HG02981 (cell line): ENCODE data around the gene GPD2.

Experiments used
- ATAC-seq: cut with Tn5 transposase; IDR thresholded peaks from one replicate; pipeline ENCODE4 v1.9.1; 2021; ENCODE audit warnings: mild to moderate bottlenecking, moderate library complexity; ENCODE audit not compliant: unreplicated experiment

The GPD2 gene

DNA sequence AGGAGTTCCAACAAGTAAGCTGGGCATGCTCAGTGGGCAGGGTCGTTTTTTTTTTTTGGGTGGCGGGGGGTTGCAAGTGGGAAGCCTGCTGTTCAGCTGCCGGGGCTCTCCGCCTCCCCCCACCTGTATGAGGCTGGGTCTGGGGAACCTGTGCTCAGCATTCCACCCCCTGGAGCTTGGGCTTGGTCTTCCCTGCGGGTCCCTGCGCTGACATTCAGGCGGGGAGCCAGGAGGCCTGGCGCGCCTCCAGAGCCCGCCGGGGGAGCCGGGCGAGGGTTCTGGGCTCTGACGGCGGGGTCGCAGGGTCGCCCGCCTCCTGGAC is 822 bp upstream of the GPD2 start:
- ATAC-seq, result peak; percentile 6

DNA sequence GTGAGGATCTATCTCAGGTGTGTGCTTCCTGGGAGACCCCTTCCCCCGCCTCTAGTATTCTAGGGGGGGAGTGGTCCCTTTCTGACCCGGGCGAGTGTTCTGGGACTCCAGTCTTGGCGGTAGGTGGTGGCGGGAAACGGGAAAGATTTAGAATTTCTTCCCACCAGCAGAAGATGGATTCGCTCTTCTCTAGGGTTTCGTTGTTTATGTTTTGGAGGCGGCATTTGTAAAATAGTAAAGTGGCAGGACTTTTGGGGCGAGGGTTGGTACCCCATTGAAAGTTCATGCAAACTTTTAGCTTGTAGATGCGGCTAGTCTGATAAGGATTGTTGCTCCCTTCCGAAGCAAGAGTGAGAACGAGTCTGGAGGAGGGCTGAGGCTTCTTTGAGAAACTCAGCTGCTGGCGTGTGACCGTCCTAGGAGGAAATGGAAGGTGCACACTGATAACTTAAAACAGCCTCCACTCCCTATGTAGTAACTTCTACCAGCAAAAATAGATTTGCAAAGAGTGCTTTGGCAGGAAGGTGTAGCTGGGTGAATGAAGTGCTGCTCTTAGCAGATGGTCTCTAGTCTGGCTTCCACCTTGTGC is 412 bp downstream of the GPD2 start:
- ATAC-seq, result peak; percentile 38

DNA sequence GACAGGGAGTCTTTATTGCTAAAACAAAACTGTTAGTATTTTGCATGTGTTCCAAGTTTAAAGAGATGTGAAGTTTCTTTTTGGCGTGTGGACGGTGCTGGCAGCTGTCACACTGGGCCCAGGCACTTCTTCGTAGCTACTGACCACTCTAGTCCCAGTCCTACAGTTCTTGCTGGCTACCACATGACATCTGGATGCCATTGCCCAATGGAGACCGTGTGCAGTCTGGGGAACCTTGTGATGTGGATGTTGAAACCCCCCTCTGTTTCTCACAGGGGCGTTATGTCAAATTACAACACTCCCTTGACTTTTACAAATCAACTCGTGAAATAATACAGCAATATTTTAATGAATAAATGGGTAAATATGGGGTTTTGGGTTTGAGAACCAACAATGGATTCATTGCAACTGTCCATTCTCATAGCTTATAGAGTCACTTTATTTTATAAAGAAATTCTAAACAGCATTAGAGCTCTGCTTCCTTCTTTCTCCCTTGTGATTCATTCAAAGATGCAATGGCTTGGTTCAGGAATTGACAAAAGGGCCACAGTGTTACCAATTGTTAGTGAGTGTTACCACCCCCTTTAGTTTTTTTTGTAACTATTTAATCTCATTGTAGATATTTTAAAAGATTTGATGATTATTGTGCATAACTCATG is 1.2 kb downstream of the GPD2 start:
- no peak for ATAC-seq

DNA sequence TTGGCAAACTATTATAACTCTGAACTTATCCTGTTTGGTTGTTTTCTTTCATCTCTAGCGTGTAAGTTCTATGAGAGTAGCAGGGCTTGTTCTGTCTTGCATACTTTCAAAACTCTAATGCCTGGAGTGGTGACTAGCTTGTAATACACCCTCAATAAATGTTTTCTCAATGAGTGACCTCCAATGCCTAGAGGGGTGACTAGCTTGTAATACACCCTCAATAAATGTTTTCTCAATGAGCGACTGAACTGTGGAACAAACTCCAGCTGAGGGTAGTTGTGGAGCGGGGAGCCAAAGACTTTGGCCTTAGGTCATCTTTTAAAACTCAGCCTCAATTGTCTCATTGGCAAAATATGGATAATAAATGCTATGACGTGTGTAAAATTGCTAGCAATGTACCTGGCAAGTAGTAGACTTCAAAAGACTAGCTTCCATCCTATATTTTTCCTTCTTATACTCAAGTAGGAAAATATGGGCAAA is 1.8 kb downstream of the GPD2 start:
- no peak for ATAC-seq

DNA sequence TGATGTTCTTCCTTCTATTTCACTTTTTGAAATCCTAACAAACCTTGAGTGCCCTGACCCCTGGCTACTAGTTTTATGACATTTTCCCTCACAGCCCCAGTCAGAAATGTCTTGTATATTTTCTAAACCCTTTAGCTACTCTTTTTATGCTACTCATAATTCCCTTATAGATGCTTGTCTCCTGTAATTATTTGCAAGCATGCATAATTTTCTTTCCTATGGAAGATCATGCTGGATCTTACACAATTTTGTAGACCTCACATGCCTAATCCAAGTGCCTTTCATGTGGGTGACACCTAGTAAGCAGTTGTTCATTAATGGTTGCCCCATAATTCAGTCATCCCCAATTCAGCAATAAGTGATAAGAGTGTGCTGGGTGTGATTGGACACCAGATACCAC is 6.9 kb downstream of the GPD2 start:
- ATAC-seq, result no peak

DNA sequence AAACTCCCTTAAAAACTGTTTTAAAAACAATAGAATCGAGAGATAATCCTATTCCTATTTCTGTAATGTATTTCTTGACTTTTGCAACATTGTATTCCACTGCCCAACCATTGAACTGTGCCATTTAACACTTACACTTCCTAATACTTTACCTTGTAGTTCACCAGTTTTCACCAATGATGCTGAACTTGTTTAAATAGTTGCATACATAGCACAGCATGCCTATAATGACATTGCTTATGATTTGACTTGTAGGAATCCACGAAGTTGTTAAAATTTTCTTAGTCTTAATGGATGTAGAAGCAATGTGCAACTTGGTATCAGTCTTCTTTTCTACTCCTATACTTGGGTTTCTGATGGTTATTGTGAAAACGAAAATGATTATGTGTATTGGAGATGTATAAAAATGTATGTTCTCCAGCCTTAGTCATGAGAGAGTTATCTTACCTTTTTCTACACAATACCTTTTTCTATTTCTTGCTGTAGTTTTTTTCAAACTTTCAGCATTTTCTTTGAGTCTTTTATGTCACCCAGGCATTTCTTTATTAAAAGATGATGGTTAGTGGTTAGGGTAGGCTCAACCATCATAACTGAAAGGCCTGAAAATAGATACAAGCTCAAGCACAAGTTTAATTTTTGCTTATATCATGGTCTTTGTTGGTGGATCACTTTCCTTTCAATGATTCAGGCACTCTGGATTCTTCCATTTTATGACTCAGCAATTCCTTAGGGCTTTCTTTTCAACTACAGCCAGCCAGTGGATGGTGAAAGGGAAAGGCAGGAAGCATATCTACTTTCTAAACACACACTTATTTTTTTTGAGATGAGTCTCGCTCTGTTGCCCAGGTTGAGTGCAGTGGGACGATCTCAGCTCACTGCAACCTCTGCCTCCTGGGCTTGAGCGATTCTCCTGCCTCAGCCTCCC is 9.4 kb downstream of the GPD2 start:
- ATAC-seq, result peak; percentile 76

DNA sequence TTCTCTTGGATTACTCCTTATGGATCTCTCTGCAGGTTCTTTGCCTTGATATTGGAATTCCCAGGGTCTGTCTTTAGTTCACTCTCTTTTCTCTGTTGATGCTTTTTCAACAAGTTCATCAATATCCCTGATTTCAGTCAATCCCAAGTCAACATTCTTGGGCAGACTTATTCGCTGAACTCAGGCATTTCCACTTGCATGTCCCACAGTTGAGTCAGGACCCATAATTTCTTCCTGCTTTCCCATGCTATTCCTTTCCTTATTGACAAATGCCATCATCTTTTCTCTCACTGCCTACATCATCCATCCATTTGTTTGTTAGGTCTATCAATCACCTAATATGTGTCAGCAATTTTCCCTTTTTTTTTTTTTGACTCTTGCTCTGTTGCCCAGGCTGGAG is 11.6 kb downstream of the GPD2 start:
- no peak for ATAC-seq

DNA sequence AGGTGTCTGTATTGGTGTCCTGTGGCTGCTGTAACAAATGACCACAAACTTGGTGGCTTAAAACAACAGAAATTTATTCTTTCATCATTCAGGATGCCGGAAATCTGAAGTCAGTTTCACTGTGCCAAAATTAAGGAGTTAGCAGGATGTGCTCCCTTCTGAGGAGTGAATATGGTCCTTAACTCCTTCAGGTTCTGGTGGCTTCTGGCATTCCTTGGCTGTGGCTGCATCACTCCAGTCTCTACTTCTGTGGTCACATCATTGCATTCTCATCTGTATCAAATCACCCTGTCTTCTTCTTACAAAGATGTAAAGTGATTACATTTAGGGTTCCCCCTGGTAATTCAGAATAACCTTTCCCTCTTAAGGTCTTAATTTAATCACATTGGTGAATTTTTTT is 12.6 kb downstream of the GPD2 start:
- no peak for ATAC-seq

DNA sequence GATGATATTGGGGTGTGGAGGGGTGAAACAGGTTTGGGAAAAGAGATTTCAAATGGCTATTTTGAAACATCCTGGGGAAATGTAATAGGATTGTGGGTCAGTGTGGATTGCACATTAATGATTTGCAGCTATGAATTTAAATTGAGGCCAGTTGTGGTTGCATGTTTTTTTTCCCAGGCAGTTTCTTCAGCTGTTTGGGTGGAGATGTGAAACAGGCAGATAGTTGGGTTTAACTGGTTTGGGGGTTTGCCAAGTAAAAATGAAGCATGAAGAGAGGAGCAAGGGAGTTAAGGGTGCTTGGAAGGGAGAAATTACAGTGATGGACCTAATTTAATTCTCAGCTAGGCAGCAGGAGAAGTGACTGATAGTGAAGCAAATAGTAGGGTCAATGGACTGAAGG is 16.8 kb downstream of the GPD2 start:
- ATAC-seq, result no peak

DNA sequence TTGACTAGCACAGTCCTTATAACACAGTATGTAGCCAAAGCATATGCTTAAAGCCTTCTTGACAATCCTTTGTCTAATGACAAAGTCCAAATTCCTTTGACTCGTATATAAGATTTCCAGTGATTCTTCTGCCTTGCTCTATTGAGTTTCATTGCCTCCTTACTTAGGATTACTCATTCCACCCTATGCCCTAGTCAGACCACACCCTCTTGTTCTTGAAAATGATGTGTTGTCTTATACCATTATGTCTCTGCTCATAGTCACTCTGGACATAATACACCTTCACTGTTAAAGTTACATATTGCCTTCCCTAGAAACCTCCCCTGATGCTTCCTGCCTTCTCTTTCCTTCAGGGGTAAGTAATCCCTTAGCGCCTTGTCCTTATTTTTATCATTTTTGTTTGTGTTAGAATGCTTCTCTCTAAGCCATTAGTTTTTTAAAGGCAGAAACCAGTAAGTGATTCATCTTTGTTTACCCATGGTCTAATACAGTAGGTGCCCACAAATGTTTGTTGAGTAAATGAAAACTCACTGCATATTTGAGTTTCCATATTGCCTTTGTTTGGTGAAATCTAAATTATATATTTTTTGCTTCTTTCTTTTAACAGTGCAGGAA is 19.3 kb downstream of the GPD2 start:
- ATAC-seq, result no peak

DNA sequence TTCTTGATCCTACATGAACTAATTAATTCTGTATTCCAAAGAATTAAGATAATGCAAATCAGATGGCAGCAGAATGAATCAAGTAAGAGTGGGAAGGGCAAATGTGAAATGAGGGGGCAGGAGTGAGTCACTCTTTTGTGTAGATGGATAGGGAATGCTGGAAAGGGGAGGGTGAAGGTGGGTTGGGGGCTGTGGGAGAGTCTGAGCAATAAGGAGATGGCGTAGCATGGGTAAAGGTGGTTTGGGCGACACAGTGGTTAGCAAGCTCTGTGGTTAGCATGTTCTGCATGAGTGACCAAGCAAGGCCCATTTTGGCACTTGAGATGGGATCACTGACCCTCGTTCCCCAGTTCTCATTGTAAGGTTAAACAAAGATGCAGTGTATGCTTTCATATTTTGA is 20.4 kb downstream of the GPD2 start:
- peak; percentile 60 for ATAC-seq

DNA sequence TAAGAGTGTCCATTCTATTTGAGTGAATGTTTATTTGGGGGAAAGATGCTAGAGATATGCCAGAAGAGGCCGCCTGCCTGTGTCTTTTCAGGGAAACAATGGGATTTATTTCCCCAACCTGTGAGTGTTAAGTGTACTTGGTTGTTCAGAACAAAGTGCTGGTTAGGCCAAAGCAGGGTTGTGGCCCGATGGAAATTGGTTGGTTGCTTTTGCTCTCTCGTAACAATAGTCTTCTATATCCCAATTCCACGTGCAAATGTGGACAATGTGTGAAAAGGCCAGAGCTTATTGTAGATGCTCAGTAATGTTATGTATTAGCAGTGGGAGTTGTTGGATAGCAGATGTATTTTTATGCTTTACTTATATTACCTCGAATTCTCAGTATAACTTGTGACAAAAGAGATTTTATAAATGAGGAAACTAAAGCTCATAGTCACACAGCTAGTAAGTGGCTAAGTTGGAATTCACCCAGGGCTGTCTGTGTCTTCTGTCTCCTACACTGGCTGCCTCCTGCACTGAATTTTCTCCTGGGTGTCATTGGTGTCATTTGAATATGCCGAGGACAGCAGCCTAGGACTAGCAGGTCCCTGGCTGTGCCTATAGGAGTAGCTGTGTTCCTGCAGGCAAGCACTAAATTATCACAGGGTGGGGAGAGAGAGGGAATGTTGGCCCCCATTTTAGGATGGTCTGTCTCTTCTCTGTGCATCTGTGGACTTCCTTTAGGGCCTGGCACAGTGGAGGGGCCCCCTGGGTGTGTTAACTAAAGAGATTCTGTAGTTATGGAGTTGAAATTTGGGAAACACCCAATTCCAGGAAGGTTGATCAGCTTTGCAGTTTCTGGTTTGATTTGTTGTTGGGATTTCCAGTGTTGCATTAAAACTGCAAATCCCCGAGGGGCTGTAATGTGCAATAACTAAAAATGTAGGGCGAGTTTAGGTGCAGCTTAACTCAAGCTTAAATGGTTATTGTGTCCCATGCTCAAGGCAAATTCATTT is 21.6 kb downstream of the GPD2 start:
- ATAC-seq, result no peak

DNA sequence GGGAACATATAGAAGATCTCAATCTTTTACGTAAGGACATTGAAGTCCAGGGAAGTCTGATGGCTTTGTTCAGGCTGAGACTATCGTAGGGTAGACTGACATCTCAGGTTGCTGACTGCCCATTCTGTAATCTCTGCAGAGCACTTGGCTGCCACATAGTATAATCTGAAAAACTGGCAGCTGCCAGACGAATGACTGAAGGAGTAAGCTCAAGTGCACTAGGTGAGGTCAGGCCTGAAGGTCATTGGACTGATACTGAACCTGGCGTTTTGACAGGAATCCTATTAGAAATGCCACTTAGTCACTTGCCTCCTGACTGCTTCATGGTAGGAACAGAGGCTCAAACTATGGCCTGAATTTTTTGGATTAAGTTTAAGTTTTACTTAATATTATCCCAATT is 23.5 kb downstream of the GPD2 start:
- no peak for ATAC-seq

DNA sequence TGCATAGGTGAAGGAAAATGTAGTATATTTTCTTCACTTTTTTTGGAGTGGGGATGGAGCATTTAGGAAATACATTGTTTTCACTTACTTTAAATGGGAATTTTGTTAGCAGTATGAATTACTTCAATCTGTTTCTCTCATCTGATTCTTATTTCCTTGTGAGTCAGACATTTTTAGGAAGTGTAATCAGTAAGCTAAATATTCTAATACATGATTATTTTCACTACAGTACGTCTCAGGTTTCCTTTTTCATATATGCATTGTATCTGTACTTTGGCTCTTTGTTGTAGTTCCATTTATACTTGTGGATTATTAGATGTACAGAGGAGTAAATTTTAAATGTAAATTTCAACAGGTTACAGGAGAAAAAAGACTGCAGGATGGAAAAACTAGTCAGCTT is 27.9 kb downstream of the GPD2 start:
- no peak for ATAC-seq

DNA sequence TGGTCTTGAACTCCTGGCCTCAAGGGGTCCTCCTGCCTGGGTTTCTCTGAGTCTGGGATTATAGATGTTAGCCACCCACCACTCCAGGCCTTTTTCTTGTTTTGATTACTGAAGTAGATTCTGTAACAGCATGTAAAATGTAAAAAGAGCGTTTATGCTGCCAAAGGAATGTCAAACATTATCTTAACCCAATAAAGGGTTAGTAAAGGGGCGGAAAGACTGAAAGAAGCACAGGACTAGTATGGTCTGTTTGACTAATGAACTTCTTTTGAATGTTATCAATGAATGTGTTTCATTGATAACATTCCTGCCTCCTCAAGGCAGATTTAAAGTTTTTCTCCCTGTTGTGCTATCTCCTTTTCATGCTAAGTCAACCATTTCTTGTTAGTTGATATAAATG is 29.4 kb downstream of the GPD2 start:
- ATAC-seq, result no peak

DNA sequence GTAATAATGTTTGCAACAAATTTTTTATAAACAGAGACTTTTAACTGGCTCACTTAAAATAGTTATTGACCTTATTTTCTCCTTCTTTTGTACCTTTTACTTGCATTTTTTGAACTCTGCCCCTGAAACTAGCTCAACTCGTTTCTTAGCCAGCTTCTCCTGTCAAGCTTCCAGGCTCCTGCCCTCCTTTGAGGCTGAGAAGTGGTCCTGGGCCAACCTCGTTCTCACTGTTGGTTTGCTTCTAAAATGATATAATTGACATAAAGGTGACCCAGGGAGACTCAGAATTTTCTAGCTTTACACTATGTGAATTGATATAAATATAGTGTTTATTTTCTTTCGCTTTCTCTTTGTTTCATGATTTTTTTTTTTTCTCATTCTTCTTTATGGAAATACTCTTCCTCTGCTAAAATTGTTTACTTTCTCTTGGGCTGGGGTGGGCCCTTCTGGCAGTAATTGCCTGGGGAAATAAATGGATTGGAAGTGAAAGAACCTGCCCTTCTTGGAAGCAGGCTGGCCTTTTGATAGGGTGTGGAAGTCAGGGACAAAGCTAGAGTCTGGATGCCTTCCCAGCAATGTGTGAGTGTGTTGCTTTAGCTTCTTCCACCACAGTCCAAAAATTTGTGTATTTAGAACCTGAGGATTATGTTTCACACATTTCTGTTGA is 30.7 kb downstream of the GPD2 start:
- no peak for ATAC-seq

DNA sequence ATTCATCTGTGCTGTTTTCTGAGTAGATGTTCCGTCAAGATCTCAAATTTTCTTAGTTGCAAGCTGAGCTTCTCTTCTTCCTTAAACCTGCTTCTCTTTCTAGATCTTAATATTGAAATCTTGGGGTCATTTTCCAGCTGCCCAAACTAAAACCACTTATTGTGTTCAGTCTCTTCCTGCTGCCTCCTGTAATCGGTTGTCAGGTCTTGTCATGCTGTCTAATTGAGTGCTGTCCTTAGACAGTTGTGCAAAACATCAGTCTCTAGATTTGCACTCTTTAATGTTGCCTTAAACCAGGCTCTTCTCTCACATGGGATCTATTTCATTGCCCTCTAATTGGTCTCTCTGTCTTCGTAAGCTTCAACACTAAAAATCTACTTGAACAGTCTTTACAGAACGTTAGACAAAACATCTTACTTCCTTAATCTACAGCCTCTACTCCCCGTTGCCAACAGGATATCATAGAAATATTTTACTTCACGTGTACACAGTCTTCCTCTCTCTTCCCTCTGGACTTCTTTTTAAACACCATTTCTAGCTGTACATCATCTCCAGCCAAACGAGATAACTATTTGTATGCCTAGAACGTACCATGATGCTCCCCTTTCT is 34.9 kb downstream of the GPD2 start:
- no peak for ATAC-seq

DNA sequence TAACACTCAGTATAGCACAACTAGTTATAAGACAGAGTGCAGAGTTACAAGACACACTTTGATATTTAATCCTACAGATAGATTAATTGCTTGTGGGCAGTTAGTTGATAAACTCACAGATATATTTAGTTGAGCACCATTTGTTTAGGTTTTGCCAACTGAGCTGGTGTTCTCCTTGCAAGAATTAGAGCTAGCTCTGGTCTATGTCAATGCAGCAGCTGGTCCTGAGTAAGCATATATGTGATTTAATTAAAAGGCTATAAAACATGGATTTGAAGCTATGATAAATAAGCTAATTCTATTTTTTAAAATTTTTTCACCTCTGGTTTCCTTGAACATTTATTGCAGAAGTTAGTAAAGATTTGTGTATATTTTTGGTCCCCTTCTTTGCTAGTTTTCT is 35.6 kb downstream of the GPD2 start:
- no peak for ATAC-seq

DNA sequence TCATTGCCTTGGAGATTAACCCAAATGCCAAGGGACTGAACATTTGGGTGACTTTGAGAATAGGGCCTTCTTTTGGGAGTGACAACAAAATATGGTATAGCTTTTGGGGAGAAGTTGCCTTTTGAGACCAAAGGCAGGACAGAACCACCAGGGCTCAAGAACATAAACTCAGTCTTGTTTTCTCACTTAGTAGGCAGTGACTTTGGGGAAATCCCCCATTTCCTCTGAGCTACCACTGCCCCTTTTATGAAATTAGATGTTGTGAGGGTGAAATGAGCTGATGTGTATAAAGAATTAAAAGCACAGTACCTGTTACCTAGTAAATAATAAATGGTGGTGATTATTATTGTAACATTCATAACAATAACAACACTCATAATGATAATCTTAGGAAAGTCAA is 36.5 kb downstream of the GPD2 start:
- ATAC-seq, result peak; percentile 47
